OCI-LY1 (cell line): ENCODE measurements around the gene ADGRA3.

Experiments used
- CTCF ChIP-seq: fragments of 200-600 bp; sonication (generic), shearing (Covaris generic); IDR thresholded peaks from 2 replicates; pipeline ENCODE4 v1.5.1; 2017; ENCODE audit warnings: mild to moderate bottlenecking, antibody characterized with exemption, low read length, moderate library complexity, mixed read lengths
- EZH2 ChIP-seq: fragments of 200-600 bp; sonication (generic), shearing (Covaris generic); IDR thresholded peaks from 2 replicates; pipeline ENCODE4 v1.8.0; 2017; ENCODE audit warnings: borderline replicate concordance, mixed run types, mild to moderate bottlenecking, antibody characterized with exemption, low read length, moderate library complexity, mixed read lengths

GRCh38 chr4:22492987-22493386 lies 22.9 kb downstream of the ADGRA3 start:
- TF ChIP-seq CTCF (no peak), EZH2 (no peak)
